A549 (cell line): ENCODE measurements around the gene FGD5. TPM values are rescaled to one million over a fixed set of nuclear protein-coding genes. Genes with fewer than 3 reads are reported as not detected.

ENCODE experiments used
- ATAC-seq, 2 experiments: fragments of 200-7000 bp in 1 of 2; fragments of >200 bp in 1 of 2; cut with Nextera tagmentation in 1 of 2; cut with Tn5 transposase in 1 of 2; 3 replicates each; pipeline versions ENCODE4 v1.8.0 to v1.9.1; 2018 to 2020; ENCODE audit warnings: mild to moderate bottlenecking in 1 of 2, moderate library complexity in 1 of 2
- CTCF ChIA-PET: fragments of 300-600 bp; sonication (Branson Sonifier 250); formaldehyde crosslinking; extraction: SDS; loops from one replicate; lab custom pipeline; 2021; ENCODE audit warnings: antibody characterized with exemption, inconsistent platforms; lab: Yijun Ruan, JAX
- POLR2A ChIA-PET: fragments of 350-600 bp; formaldehyde crosslinking; extraction: SDS; loops from one replicate; lab custom pipeline; 2021; ENCODE audit warnings: antibody characterized with exemption, inconsistent platforms; lab: Yijun Ruan, JAX
- DNase-seq, 2 experiments: peaks; one replicate each; pipeline versions ENCODE4 v3.0.0 to v3.0.0-alpha.2; 2011 to 2016; ENCODE audit warnings: low read depth in 1 of 2, low spot score in 1 of 2
- FAIRE-seq: peaks from 2 replicates; lab custom pipeline; 2011; peaks lifted over from hg19 to GRCh38; lab: Jason Lieb, UNC
- H3K27ac ChIP-seq, 2 experiments: fragments of >200 bp; sonication (Bioruptor Twin); formaldehyde crosslinking; 3 replicates each; pipeline ENCODE4 v1.5.1; 2016 to 2017
- H3K4me1 ChIP-seq: fragments of >200 bp; sonication (Bioruptor Twin); formaldehyde crosslinking; 3 replicates; pipeline ENCODE4 v1.6.1; 2016
- H3K4me2 ChIP-seq: fragments of >200 bp; sonication (Bioruptor Twin); formaldehyde crosslinking; 3 replicates; pipeline ENCODE4 v1.6.1; 2016
- H3K4me3 ChIP-seq: fragments of >200 bp; sonication (Bioruptor Twin); formaldehyde crosslinking; 3 replicates; pipeline ENCODE4 v1.5.1; 2016
- H3K9me3 ChIP-seq: fragments of >200 bp; sonication (Bioruptor Twin); formaldehyde crosslinking; 3 replicates; pipeline ENCODE4 v1.6.1; 2016
- CEBPB ChIP-seq, 2 experiments: fragments of >200 bp in 1 of 2; sonication (Bioruptor Twin) in 1 of 2; formaldehyde crosslinking in 1 of 2; IDR thresholded peaks; 2 replicates each; pipeline ENCODE4 v1.6.1; 2012 to 2016
- ESRRA ChIP-seq: fragments of 150-350 bp; IDR thresholded peaks from 2 replicates; pipeline ENCODE4 v1.6.1; 2014; ENCODE audit warnings: mild to moderate bottlenecking, low read length, borderline replicate concordance
- FOSB ChIP-seq: fragments of 250-450 bp; sonication (Bioruptor Pico); IDR thresholded peaks from 2 replicates; pipeline ENCODE4 v1.5.0; 2020; ENCODE audit warnings: mild to moderate bottlenecking, moderate library complexity
- FOSL2 ChIP-seq, 2 experiments: fragments of 450-650 bp in 1 of 2; fragments of >200 bp in 1 of 2; sonication (Bioruptor Twin) in 1 of 2; formaldehyde crosslinking; IDR thresholded peaks; 2 replicates each; pipeline versions ENCODE4 v1.5.0 to v1.6.1; 2016 to 2020; ENCODE audit warnings: mild to moderate bottlenecking in 1 of 2, moderate library complexity in 1 of 2
- FOXS1 ChIP-seq: fragments of 250-450 bp; sonication (Bioruptor Pico); IDR thresholded peaks from 2 replicates; pipeline ENCODE4 v1.5.0; 2020; ENCODE audit warnings: mild to moderate bottlenecking, moderate library complexity
- HOXB13 ChIP-seq: fragments of 250-450 bp; sonication (Bioruptor Pico); IDR thresholded peaks from 2 replicates; pipeline ENCODE4 v1.5.0; 2020; ENCODE audit warnings: low read depth, mild to moderate bottlenecking, moderate library complexity
- HOXB5 ChIP-seq: fragments of 250-450 bp; sonication (Bioruptor Pico); IDR thresholded peaks from 2 replicates; pipeline ENCODE4 v1.5.0; 2020; ENCODE audit warnings: mild to moderate bottlenecking, moderate library complexity
- JUNB ChIP-seq: fragments of >200 bp; sonication (Bioruptor Twin); formaldehyde crosslinking; IDR thresholded peaks from 2 replicates; pipeline ENCODE4 v1.6.1; 2016
- KDM5A ChIP-seq: fragments of 200-600 bp; sonication (generic); IDR thresholded peaks from 2 replicates; pipeline ENCODE4 v1.6.1; 2016; ENCODE audit warnings: antibody characterized with exemption, mild to moderate bottlenecking
- MAFK ChIP-seq: fragments of 450-650 bp; IDR thresholded peaks from 2 replicates; pipeline ENCODE4 v1.6.1; 2014; ENCODE audit not compliant: partially characterized antibody
- NR3C1 ChIP-seq: fragments of >200 bp; sonication (Bioruptor Twin); formaldehyde crosslinking; IDR thresholded peaks from 3 replicates; pipeline ENCODE4 v1.6.1; 2017
- POLR2A ChIP-seq: IDR thresholded peaks from 2 replicates; pipeline ENCODE4 v1.6.1; 2012; ENCODE audit warnings: mild to moderate bottlenecking, low read length
- RAD21 ChIP-seq, 2 experiments: fragments of >200 bp in 1 of 2; sonication (Bioruptor Twin) in 1 of 2; formaldehyde crosslinking in 1 of 2; IDR thresholded peaks in 1 of 2; conservative IDR thresholded peaks in 1 of 2; 2 replicates in 1 of 2; 3 replicates in 1 of 2; pipeline ENCODE4 v1.6.1; 2012 to 2018; ENCODE audit warnings: inconsistent platforms in 1 of 2
- RARB ChIP-seq: fragments of 250-450 bp; sonication (Bioruptor Pico); IDR thresholded peaks from 2 replicates; pipeline ENCODE4 v1.8.0; 2021; ENCODE audit warnings: mild to moderate bottlenecking, moderate library complexity
- RCOR1 ChIP-seq: fragments of 150-350 bp; IDR thresholded peaks from 2 replicates; pipeline ENCODE4 v1.6.1; 2014; ENCODE audit warnings: antibody characterized with exemption, low read length, low read depth
- RFX5 ChIP-seq: fragments of 450-650 bp; IDR thresholded peaks from 2 replicates; pipeline ENCODE4 v1.7.1; 2014; ENCODE audit warnings: antibody characterized with exemption, mild to moderate bottlenecking, moderate library complexity
- TFCP2L1 ChIP-seq: fragments of 250-450 bp; sonication (Bioruptor Pico); IDR thresholded peaks from 2 replicates; pipeline ENCODE4 v1.5.0; 2021; ENCODE audit warnings: mild to moderate bottlenecking
- TP53 ChIP-seq: fragments of 250-450 bp; sonication (Bioruptor Pico); IDR thresholded peaks from 2 replicates; pipeline ENCODE4 v1.5.0; 2021; ENCODE audit warnings: mild to moderate bottlenecking, moderate library complexity
- ZFP36 ChIP-seq: fragments of 450-650 bp; IDR thresholded peaks from 2 replicates; pipeline ENCODE4 v1.6.1; 2014; ENCODE audit warnings: borderline replicate concordance; ENCODE audit not compliant: partially characterized antibody
- ZNF302 ChIP-seq: fragments of 250-450 bp; sonication (Bioruptor Pico); IDR thresholded peaks from 2 replicates; pipeline ENCODE4 v1.9.0; 2021; ENCODE audit warnings: inconsistent platforms, mild to moderate bottlenecking, moderate library complexity
- WGBS: methylation state at CpG from one replicate; pipeline ENCODE4 v1.1.6; 2017; ENCODE audit errors: missing lambda C conversion rate; 5-methylcytosine and 5-hydroxymethylcytosine counted together
- polyA plus RNA-seq, 4 experiments: library from polyadenylated mRNA; depleted of rRNA in 3 of 4; stranded (reverse); fragments of >200 nt; fragmentation: RNase III in 1 of 4; extraction: RNeasy Plus Mini Kit Qiagen cat#74134 plus additional on column Dnase treatment in 1 of 4; gene quantifications; 2 replicates in 3 of 4; 3 replicates in 1 of 4; pipeline ENCODE4 v1.2.3, GENCODE V29; 2011 to 2017
- TF ChIP-seq, protein P1 (sequence below): IDR thresholded peaks from 2 replicates; pipeline ENCODE4 v1.6.1; 2012
- TF ChIP-seq, protein P2 (sequence below): fragments of >200 bp; sonication (Bioruptor Twin); formaldehyde crosslinking; IDR thresholded peaks from 3 replicates; pipeline ENCODE4 v1.6.1; 2016
- TF ChIP-seq, protein P3 (sequence below): fragments of 200-600 bp; sonication (generic); IDR thresholded peaks from 2 replicates; pipeline ENCODE4 v1.6.1; 2016; ENCODE audit warnings: antibody characterized with exemption, mild to moderate bottlenecking, moderate library complexity
- TF ChIP-seq, protein P4 (sequence below): IDR thresholded peaks from 2 replicates; pipeline ENCODE4 v1.6.1; 2012
- TF ChIP-seq, protein P5 (sequence below): fragments of 450-650 bp; IDR thresholded peaks from 2 replicates; pipeline ENCODE4 v1.6.1; 2014; ENCODE audit warnings: antibody characterized with exemption
- TF ChIP-seq, protein P6 (sequence below): fragments of >200 bp; sonication (Bioruptor Twin); formaldehyde crosslinking; IDR thresholded peaks from 2 replicates; pipeline ENCODE4 v1.6.1; 2016
- TF ChIP-seq, protein P7 (sequence below): fragments of 250-450 bp; sonication (Bioruptor Pico); IDR thresholded peaks from 2 replicates; pipeline ENCODE4 v1.5.0; 2020; ENCODE audit warnings: low read depth, mild to moderate bottlenecking, moderate library complexity

The FGD5 gene
- polyA plus RNA-seq, 2 of the 4 experiments (the other 2 are of a cell fraction): 0.16 TPM; not detected in 1

DNA sequence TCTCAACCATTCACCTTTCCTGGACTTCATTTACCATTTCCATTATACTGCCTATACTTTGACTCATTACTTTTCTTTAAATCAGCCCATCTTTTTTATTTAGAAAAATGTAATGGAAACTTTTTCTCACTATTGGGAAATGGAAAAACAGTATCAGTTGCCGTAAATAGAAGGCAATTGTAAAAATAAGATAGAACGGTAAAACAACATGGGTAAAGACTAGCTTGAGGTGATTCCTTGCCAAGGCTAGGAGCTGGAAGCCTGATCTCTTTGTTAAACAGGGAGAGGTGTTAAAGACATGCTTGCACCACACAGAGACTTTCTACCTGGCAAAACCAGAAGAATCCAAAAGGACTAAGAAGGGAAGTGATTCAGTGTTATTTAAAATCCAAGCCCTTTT, 5.9 kb downstream of the FGD5 start:
- ATAC-seq: no peak
- H3K9me3 ChIP-seq: no peaks in the 10 kb centered on the region
- FAIRE-seq: no peak
- TF ChIP-seq TP53: no peak
- no peak for TF ChIP-seq HOXB5 (CRISPR knock-in tag)
- TF ChIP-seq RARB: no peak
- TF ChIP-seq FOSB (CRISPR knock-in tag): no peak
- TF ChIP-seq, protein P1, sequence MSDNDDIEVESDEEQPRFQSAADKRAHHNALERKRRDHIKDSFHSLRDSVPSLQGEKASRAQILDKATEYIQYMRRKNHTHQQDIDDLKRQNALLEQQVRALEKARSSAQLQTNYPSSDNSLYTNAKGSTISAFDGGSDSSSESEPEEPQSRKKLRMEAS: no peak
- no peak for TF ChIP-seq POLR2A
- no peak for TF ChIP-seq ZNF302
- TF ChIP-seq, protein P2, sequence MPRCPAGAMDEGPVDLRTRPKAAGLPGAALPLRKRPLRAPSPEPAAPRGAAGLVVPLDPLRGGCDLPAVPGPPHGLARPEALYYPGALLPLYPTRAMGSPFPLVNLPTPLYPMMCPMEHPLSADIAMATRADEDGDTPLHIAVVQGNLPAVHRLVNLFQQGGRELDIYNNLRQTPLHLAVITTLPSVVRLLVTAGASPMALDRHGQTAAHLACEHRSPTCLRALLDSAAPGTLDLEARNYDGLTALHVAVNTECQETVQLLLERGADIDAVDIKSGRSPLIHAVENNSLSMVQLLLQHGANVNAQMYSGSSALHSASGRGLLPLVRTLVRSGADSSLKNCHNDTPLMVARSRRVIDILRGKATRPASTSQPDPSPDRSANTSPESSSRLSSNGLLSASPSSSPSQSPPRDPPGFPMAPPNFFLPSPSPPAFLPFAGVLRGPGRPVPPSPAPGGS: no peak
- TF ChIP-seq TFCP2L1 (CRISPR knock-in tag): no peak
- TF ChIP-seq MAFK: no peak
- TF ChIP-seq, all 56 proteins: peak for 0
- POLR2A ChIA-PET: no interaction called here
- no peak overlapping the region for H3K4me2 ChIP-seq
- no peak for DNase-seq
- CTCF ChIA-PET: no interaction called here
- no peaks in the 10 kb centered on the region for H3K4me1 ChIP-seq
- no peak overlapping the region for H3K27ac ChIP-seq
- 57% methylated on average over 2 of the region's 2 CpGs for WGBS
- H3K4me3 ChIP-seq: no peak overlapping the region

DNA sequence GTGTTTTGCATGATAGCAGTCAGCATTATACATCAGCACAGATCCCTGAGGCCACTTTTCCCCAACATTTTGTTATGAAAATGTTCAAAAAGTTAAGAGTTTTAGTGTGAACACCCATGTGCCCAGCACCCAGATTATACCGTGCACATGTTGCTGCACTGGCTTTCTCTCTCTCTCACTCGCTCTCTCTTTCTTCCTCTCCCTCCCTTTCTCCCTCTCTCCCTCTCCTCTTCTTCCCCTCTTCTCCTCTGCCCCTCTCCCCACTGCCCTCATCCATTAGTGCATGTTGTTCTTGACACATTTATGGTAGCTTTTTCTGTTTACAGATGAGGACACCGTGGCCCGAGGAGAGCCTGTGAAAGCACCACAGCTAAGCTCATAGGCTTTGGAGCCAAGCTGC, 7.3 kb downstream of the FGD5 start:
- CTCF ChIA-PET: interaction anchor here (1.2 kb wide), 1 partner anchor 12 kb away, joined by 4 read pairs; no protein-coding TSS in a partner anchor
- WGBS: 20% methylated on average over 4 of the region's 4 CpGs
- ATAC-seq: no peak

DNA sequence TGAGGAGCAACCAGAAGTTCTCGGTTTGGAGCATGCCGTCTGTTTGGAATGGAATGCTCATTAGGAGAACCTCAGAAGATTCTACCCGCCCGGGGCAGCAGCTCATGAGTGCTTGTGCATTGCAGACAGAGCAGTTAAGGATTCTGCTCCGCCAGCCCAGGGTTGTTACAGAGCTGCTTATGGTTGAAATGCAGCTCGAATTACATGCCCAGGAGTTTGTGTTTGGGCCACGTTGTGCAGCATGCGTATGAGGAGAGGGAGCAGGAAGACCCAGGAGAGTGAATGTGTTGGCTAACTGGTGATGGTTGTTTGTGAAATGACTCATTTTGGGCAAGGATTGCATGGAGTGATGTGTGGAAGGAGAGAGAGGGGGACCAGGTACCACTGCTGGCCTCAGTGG, 9.0 kb downstream of the FGD5 start:
- POLR2A ChIA-PET: no interaction called here
- DNase-seq (no peak), FAIRE-seq (no peak), ATAC-seq (no peak)
- no peaks in the 10 kb centered on the region for H3K4me1 ChIP-seq
- no peak overlapping the region for H3K4me2 ChIP-seq
- no peak overlapping the region for H3K4me3 ChIP-seq
- WGBS: 39% methylated on average over 8 of the region's 8 CpGs
- no peaks in the 10 kb centered on the region for H3K9me3 ChIP-seq
- H3K27ac ChIP-seq: no peak overlapping the region
- CTCF ChIA-PET: interaction anchor here (0.6 to 1.1 kb wide), 2 partner anchors 71 to 1545 kb away, joined by 3 read pairs; no protein-coding TSS in a partner anchor
- TF ChIP-seq, protein P3, sequence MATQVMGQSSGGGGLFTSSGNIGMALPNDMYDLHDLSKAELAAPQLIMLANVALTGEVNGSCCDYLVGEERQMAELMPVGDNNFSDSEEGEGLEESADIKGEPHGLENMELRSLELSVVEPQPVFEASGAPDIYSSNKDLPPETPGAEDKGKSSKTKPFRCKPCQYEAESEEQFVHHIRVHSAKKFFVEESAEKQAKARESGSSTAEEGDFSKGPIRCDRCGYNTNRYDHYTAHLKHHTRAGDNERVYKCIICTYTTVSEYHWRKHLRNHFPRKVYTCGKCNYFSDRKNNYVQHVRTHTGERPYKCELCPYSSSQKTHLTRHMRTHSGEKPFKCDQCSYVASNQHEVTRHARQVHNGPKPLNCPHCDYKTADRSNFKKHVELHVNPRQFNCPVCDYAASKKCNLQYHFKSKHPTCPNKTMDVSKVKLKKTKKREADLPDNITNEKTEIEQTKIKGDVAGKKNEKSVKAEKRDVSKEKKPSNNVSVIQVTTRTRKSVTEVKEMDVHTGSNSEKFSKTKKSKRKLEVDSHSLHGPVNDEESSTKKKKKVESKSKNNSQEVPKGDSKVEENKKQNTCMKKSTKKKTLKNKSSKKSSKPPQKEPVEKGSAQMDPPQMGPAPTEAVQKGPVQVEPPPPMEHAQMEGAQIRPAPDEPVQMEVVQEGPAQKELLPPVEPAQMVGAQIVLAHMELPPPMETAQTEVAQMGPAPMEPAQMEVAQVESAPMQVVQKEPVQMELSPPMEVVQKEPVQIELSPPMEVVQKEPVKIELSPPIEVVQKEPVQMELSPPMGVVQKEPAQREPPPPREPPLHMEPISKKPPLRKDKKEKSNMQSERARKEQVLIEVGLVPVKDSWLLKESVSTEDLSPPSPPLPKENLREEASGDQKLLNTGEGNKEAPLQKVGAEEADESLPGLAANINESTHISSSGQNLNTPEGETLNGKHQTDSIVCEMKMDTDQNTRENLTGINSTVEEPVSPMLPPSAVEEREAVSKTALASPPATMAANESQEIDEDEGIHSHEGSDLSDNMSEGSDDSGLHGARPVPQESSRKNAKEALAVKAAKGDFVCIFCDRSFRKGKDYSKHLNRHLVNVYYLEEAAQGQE: no peak
- TF ChIP-seq ZFP36: no peak
- TF ChIP-seq, protein P4, sequence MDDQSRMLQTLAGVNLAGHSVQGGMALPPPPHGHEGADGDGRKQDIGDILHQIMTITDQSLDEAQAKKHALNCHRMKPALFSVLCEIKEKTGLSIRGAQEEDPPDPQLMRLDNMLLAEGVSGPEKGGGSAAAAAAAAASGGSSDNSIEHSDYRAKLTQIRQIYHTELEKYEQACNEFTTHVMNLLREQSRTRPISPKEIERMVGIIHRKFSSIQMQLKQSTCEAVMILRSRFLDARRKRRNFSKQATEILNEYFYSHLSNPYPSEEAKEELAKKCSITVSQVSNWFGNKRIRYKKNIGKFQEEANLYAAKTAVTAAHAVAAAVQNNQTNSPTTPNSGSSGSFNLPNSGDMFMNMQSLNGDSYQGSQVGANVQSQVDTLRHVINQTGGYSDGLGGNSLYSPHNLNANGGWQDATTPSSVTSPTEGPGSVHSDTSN: no peak
- TF ChIP-seq FOSL2 (IDR thresholded peaks at IDR 0.05): no peak
- no peak for TF ChIP-seq FOSL2 (CRISPR knock-in tag; IDR thresholded peaks at IDR 0.05)
- no peak for TF ChIP-seq MAFK
- TF ChIP-seq, protein P5, sequence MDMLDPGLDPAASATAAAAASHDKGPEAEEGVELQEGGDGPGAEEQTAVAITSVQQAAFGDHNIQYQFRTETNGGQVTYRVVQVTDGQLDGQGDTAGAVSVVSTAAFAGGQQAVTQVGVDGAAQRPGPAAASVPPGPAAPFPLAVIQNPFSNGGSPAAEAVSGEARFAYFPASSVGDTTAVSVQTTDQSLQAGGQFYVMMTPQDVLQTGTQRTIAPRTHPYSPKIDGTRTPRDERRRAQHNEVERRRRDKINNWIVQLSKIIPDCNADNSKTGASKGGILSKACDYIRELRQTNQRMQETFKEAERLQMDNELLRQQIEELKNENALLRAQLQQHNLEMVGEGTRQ: no peak
- no peak for TF ChIP-seq NR3C1
- TF ChIP-seq RCOR1: no peak
- no peak for TF ChIP-seq HOXB13
- no peak for TF ChIP-seq RAD21 (conservative IDR thresholded peaks at IDR 0.05 in 1 of 2, IDR thresholded peaks at IDR 0.05 in 1 of 2)
- TF ChIP-seq FOXS1 (CRISPR knock-in tag): no peak
- TF ChIP-seq RFX5: no peak
- TF ChIP-seq KDM5A: no peak
- no peak for TF ChIP-seq CEBPB (IDR thresholded peaks at IDR 0.05)

More for the DNA sequence above, 7.3 kb downstream of the FGD5 start:
- no peak for DNase-seq
- POLR2A ChIA-PET: no interaction called here
- Histone ChIP-seq H3K27ac (no peak overlapping the region), H3K4me2 (no peak overlapping the region), H3K4me1 (no peaks in the 10 kb centered on the region), H3K9me3 (no peaks in the 10 kb centered on the region), H3K4me3 (no peak overlapping the region)
- FAIRE-seq: no peak
- TF ChIP-seq JUNB (no peak), RAD21 (conservative IDR thresholded peaks at IDR 0.05 in 1 of 2, IDR thresholded peaks at IDR 0.05 in 1 of 2) (no peak), ZFP36 (no peak), TFCP2L1 (CRISPR knock-in tag) (no peak), NR3C1 (no peak), TP53 (no peak), HOXB5 (CRISPR knock-in tag) (no peak), ESRRA (no peak), POLR2A (no peak), FOXS1 (CRISPR knock-in tag) (no peak)
- TF ChIP-seq, protein P6, sequence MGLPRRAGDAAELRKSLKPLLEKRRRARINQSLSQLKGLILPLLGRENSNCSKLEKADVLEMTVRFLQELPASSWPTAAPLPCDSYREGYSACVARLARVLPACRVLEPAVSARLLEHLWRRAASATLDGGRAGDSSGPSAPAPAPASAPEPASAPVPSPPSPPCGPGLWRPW: no peak
- TF ChIP-seq, protein P7, sequence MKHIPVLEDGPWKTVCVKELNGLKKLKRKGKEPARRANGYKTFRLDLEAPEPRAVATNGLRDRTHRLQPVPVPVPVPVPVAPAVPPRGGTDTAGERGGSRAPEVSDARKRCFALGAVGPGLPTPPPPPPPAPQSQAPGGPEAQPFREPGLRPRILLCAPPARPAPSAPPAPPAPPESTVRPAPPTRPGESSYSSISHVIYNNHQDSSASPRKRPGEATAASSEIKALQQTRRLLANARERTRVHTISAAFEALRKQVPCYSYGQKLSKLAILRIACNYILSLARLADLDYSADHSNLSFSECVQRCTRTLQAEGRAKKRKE (CRISPR knock-in tag): no peak
